Breast epithelium (tissue), 3 donors: ENCODE measurements around the gene HSPB9.

Source experiments
- CTCF ChIP-seq, 3 donors: fragments of 450-650 bp; IDR thresholded peaks; one replicate each; pipeline ENCODE4 v1.5.1; 2016 to 2017; ENCODE audit warnings: antibody characterized with exemption in 3 of 3, mild to moderate bottlenecking in 3 of 3, moderate library complexity in 3 of 3
- POLR2A ChIP-seq: fragments of 450-650 bp; IDR thresholded peaks from one replicate; pipeline ENCODE4 v1.6.1; 2016; ENCODE audit warnings: antibody characterized with exemption, mild to moderate bottlenecking, moderate library complexity
- POLR2AphosphoS5 ChIP-seq, 3 donors: sonication (generic); formaldehyde crosslinking; IDR thresholded peaks; one replicate each; pipeline ENCODE4 v1.6.1; 2017; ENCODE audit warnings: antibody characterized with exemption in 3 of 3

GRCh38 chr17:42098730-42099399 lies 23.7 kb upstream of the HSPB9 start:
- TF ChIP-seq CTCF (IDR thresholded peaks at IDR 0.05) (no peak), POLR2AphosphoS5 (IDR thresholded peaks at IDR 0.05) (no peak), POLR2A (no peak)
